ENCODE results near the gene EFCAB8.

DNA sequence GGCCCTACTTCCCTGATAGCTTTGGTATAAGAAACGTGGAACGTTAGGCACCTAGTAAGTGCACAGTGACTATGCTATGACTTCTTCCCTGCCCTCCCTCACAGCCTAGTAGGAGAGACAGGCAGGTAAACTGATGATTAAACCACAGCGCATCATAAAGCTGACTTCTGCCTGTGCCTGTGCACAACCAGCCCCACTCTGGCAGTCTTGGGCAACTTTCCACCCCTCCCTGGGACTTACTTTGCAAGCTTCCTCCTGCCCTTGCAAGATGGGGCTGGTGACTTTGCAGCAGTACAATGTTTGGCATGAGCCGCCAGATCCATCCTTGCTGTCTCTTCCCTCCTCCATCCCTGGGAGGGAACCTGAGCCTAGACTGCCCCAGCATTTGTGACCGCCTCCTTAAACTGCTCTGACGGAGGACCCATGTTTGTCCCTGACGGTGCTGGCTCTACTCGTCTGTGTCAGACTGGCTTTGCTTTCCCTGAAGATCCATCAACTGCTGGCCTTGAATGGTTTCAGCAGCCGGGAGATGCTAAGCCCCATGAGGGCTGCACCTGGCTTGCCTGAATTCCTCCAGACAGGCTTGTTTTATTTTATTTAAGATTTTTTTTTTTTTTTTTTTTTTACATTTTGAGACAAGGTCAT lies 36.1 kb downstream of the EFCAB8 start:
- TF ChIP-seq POLR2AphosphoS5 (IDR thresholded peaks at IDR 0.05; ENCODE audit: insufficient read depth in 1 of 2, low read depth in 1 of 2), result no peak
- TF ChIP-seq, protein P1, sequence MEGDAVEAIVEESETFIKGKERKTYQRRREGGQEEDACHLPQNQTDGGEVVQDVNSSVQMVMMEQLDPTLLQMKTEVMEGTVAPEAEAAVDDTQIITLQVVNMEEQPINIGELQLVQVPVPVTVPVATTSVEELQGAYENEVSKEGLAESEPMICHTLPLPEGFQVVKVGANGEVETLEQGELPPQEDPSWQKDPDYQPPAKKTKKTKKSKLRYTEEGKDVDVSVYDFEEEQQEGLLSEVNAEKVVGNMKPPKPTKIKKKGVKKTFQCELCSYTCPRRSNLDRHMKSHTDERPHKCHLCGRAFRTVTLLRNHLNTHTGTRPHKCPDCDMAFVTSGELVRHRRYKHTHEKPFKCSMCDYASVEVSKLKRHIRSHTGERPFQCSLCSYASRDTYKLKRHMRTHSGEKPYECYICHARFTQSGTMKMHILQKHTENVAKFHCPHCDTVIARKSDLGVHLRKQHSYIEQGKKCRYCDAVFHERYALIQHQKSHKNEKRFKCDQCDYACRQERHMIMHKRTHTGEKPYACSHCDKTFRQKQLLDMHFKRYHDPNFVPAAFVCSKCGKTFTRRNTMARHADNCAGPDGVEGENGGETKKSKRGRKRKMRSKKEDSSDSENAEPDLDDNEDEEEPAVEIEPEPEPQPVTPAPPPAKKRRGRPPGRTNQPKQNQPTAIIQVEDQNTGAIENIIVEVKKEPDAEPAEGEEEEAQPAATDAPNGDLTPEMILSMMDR (IDR thresholded peaks at IDR 0.05), result no peak

Measured in vagina (tissue), 2 donors.